DMS153 (cell line): ENCODE results near the gene CAMK2B.

ENCODE experiments used
- DNase-seq: peaks from one replicate; lab custom pipeline; 2025; lab: John Stamatoyannopoulos, UW

The CAMK2B gene

GRCh38 chr7:44329888-44330287 is 4.5 kb upstream of the CAMK2B start:
- DNase-seq = no peak

GRCh38 chr7:44329081-44329480 is 3.7 kb upstream of the CAMK2B start:
- no peak for DNase-seq

- no peak for DNase-seq
Measured at GRCh38 chr7:44327981-44328380, 2.6 kb upstream of the CAMK2B start.

- DNase-seq = no peak
Measured at GRCh38 chr7:44326261-44327125, 1.1 kb upstream of the CAMK2B start.

GRCh38 chr7:44325811-44326241 is 432 bp upstream of the CAMK2B start:
- DNase-seq = no peak

- DNase-seq = no peak
Measured at GRCh38 chr7:44324481-44325200, 753 bp downstream of the CAMK2B start.

- no peak for DNase-seq
Measured at GRCh38 chr7:44324204-44324480, 1.3 kb downstream of the CAMK2B start.

GRCh38 chr7:44323381-44324203 is 1.8 kb downstream of the CAMK2B start:
- DNase-seq = no peak

DNA sequence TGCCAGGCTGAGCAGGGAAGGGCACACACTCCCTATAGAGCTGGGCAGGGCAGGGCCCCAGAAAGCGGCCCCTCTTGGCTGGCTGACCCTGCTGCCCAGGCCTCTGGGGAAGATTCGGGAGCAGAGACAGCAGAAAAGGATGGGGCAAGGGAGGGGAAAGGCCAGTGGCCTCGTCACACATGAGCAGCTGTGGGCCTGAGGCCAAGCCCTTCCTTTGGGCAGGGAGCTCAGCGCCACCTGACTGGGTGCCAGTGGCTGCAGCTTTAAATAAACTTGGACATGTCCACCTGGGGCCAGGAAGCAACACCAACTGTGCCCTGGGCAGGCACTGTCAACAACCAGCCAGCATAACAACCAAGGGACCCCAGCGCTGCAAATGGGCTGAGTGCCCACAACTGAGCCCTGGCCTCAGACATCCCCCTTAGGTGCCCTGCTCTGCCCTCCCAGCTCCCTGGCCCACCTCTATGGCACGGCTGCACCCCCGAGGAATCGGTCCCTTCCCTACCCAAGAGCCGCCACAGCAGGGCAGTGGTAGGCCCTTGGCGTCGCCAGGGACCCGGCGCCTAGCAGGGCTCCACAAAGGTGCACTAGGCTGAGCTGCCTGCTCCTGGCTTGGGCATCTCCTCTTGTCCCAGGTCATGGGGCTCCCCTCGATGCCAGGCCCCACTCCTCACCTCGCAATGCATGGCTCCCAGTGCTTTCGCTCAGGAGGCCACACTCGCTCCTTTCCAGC is 2.6 kb downstream of the CAMK2B start:
- DNase-seq = no peak

- DNase-seq = no peak
Measured at GRCh38 chr7:44321796-44322195, 3.6 kb downstream of the CAMK2B start.

GRCh38 chr7:44320794-44321371 is 4.5 kb downstream of the CAMK2B start:
- DNase-seq = no peak

GRCh38 chr7:44320141-44320540 is 5.3 kb downstream of the CAMK2B start:
- DNase-seq = no peak

DNA sequence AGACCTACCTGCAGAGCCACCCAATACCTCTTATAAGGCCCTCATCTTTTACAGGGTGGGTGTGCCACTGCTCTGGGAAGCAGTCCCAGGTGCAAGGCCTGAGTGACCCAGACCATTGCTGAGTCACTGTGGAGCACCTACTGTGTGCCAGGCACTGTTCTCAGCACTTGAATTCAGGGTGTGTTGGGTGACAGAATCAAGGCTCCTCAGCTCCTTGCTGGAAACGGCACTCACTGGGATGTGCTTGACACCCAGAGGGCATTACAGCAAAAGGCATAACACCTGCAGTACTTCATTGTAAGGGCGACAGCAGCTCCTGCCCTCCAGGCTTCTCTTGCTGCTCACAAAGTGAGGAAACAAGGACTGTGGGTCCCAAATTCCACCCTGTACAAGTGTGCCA is 7.1 kb downstream of the CAMK2B start:
- no peak for DNase-seq

GRCh38 chr7:44315301-44315903 is 10.0 kb downstream of the CAMK2B start:
- no peak for DNase-seq

- no peak for DNase-seq
Measured at GRCh38 chr7:44313621-44314031, 11.8 kb downstream of the CAMK2B start.

DNA sequence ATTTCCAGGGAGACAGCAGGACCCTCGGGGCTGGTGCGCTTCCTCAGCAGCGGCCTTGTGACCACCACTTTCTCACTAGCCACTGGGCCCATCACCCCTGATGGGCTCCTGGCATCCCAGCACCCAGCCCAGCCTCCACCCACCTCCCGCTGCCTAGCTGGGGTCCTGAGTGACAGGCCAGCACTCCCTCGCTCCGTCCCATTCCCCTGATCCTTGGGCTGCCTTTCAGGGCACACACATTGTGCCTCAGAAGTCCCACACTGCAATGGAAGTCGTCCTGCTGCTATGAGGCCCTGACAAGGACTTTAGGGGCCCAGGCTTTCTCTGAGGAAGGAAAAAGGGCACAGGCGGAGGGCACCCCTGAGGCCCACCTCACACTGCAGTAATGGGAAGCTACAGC is 12.4 kb downstream of the CAMK2B start:
- no peak for DNase-seq

DNA sequence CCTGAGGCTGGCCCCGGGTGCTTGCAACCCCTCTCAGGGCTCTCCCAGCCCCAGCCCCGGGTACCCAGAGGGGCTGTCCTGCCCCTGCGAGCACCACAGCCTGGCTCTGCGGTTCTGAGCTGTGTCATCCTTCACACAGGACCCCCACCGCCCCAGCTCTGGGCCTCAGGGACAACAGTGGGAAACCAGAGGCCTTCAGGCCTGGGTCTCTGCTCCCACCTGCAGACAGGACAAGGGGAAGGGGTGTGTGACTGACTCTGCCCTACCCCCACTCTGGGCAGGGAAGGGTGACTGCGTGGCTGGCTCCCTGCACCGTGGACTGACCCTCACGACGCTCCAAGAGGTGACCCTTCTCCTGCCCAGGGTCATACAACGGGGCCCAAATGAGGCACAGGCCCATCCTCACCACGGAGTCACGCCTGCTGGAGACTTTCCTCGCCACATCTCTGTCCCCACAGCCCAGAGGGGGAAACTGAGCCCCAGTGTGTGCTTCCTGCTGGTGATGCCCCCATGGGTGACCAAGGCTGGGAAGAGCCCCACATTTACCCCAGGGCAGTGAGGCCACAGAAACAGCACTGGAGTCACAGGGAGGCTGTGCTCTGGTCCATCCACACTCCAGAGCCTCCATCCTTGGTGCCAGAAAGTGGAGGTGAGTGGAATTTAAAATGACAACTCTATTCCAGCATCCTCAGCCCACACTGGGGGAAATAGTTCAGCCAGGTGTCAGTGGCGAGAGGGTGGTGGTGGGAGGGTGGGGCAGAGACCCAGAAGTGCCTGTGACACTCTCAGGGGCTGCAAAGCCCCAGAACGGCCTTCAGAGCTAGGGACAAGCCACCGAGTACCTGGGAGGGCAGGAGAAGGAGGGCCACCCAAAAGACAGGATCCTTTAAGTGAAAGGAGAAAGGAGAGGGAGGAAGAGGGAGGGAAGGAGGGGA is 13.6 kb downstream of the CAMK2B start:
- DNase-seq = no peak

DNA sequence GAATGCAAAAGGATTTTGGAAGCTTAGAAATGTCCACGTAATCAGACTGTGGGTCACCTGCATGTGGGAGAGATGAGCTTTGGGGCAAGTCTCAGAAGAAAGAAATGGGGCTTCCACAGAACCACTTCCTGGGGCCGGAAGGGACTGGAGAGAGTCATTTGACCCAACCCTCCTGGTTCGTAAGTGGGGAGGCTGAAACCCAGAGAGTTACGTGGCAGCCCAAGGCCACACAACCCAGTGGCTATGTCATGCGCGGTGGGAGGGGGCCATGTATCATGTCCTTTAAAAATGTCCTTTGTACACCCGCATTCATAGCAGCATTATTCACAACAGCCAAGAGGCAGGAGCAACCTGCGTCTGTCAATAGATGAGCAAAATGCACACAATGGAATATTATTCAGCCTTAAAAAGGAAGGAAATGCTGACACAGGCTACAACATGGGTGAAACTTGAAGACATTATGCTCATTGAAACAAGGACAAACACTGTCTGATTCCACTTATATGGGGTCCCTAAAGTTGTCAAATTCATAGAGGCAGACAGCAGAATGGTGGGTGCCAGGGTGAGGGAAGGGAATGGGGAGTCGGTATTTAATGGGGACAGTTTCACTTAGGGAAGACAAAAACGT is 15.1 kb downstream of the CAMK2B start:
- DNase-seq = no peak

- peak; percentile 52 for DNase-seq
Measured at GRCh38 chr7:44309271-44310091, 15.9 kb downstream of the CAMK2B start.
